NCI-H526 treated with DMSO at 0.1 percent for 48 hours (cell line): ENCODE measurements around the gene KRT32.
A peak's percentile ranks its signal among the peaks of the same experiment; 100 is the strongest.

Experiments
- DNase-seq: peaks from one replicate; lab custom pipeline; 2025; lab: John Stamatoyannopoulos, UW

The KRT32 gene

DNA sequence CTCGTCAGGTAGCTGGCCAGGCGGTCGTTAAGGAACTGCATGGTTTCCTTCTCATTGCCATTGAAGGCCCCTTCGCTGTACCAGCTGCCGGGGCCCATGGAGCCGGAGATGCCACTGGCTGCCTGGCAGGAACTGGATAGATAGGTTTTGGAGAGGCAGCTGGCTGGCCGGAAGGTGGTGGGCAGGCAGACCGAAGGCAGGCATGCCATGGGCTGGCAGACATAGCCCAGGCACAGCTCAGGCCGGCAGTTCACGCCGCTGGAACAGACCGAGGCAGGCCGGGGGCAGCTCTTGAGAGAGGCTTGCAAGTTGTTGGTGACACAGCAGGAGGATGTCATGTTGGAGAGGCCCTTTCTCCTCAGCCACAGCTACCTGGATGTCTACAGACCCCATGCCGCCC lies at the start of gene KRT32:
Gene KRT32 (minus strand): TSS at position 399 of the 400 bp plus-strand sequence. CDS start 61 bp downstream, at position 338.
- DNase-seq = no peak

- no peak for DNase-seq
Observed at GRCh38 chr17:41516830-41517283, 49.7 kb upstream of the KRT32 start.

DNA sequence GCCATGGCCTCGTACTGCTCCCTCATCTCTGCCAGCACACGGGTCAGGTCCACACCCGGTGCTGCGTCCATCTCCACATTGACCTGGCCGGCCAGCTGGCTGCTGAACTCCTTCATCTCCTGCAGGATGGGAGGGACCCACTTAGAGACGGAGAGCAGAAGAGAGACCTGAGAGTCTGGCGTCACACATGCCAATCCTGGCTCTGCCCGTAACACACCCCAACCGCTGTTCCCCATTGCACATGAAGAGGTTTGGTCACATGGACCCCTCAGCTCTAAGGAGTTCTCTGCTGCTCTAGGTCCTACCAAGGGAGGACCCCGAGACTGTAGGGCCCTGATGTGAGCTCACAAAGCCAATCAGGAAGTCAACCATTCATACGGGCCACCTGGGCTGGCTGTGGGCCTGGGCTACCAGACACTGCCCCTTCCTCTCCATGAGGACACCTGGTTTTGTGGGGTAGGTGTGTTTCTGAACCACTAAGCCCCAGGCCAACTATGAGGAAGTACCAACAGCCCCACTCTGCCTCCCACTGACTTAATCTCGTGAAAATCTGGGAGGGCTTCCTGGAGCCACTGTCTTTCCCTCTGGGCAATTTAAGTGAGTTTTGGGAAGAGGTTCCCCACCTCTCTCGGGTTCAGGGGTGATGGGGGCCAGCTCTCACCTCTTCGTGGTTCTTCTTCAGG lies 49.1 kb upstream of the KRT32 start:
- no peak for DNase-seq

DNA sequence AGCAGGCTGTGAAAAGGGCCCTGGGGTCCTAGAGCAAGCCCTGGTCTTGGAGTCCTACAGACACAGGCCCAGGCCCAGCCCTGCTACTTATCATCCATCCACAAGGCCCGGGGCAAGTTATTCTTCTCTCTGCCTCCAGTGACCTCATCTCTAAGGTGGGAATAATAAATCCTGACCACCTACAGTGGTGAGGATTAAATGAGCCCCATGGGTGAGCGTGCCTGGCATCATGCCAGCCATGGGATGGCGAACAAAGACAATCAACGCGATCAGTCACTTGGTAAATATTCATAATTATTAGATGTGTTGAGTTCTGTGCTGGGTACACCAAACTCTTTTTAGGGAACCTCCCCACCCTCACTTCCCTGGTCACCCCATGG lies 46.0 kb upstream of the KRT32 start:
- DNase-seq = no peak

GRCh38 chr17:41512546-41513167 lies 45.5 kb upstream of the KRT32 start:
- no peak for DNase-seq

GRCh38 chr17:41511716-41512115 lies 44.5 kb upstream of the KRT32 start:
- no peak for DNase-seq

- no peak for DNase-seq
Observed at GRCh38 chr17:41511116-41511515, 43.9 kb upstream of the KRT32 start.

GRCh38 chr17:41510251-41511065 lies 43.3 kb upstream of the KRT32 start:
- no peak for DNase-seq

- no peak for DNase-seq
Observed at GRCh38 chr17:41507315-41507880, 40.2 kb upstream of the KRT32 start.

DNA sequence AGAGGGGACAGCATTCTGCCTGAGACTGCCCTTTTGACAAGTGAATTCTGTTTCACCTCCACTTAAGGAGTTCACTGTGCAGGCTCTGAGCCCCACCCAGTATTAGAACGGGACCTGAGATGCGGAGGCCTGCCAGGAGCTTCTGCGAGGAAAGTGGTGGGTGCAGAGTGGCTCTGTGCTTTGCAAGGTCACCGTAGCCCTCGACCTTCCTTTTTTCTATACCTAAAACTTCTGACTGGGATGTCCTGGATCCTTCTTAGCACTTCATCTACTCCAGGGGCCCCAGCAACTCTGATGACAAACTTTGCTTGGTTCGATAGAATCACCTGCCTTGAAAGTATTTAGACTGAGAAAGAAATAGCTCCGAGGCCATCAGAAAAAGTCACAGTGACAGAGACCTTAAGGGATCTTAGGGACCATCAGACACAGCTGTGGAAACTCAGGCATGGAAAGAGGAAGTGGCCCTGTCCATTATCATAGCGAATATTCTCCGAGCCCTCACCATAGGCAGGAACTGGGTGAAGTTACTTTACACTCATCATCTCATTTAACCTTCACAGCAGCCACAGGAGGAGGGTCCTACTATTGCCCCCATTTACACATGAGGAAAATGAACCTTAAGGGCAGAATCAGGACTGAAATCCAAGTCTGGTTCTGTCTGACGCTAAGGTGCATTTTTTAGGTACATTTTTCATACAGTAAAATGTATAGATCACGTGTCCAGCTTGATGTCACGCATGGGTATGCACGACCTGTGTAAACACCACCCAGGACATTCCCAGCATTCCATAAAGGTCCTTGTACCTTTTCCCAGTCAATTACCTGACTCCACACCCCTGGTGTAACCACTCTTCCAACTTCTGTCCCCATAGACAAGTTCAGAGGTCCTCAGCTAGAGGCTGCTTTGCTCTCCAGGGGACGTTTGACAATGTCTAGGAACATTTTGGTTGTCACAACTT lies 38.9 kb upstream of the KRT32 start:
- no peak for DNase-seq

- no peak for DNase-seq
Observed at GRCh38 chr17:41505007-41505808, 38.0 kb upstream of the KRT32 start, which contains the start of gene KRT13. Gene KRT13, minus strand, starts transcription at chr17:41505612. Its CDS starts 62 bp downstream, at chr17:41505550.

DNA sequence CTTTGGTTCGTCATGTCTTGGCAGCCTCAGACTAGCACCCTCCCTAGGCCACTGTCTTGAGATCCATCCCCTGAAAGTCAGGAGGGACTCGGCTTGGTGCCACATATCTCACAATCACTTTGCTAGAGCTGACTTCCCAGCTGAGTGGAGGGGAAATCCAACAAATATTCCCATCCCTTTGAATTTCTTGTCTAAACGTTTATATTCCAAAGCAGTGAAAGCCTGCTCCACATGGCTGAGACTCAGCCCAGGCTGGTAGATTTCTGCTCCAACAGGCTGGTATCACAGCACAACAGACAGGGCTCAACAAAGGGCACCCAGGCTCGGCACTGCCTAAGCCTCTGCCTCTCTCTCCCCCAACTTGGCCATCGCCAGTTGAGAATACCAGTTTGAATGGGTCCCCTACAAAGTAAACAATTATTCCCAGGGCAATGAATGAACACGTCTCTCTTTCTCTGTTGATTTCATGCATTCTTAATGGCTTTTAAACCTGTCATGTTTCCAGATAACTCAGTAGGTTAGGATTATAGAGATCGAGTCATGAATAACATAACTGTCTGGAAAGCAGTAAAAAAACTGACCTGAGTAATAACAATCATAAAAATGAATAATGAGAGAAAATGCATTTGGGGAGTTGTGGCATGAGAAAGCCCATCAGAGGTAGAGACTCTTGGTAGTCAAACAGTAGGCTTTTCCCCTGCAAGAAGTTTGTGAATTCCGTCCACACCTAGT lies 37.2 kb upstream of the KRT32 start:
- DNase-seq = no peak

DNA sequence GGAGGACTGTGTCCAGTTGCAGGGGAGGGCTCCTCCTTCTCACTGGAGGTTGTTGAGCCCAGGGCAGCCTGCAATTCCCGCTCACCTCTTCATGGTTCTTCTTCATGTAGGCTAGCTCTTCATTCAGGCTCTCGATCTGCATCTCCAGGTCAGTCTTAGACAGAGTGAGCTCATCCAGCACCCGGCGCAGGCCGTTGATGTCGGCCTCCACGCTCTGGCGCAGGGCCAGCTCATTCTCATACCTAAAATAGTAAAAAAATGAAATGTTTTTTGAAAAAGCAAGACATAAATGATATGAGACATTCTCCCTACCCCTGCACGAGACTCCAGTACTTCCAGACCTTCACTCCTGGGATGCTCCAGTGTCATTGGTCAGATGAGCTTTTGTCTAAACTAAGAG lies 36.0 kb upstream of the KRT32 start:
- DNase-seq = no peak

GRCh38 chr17:41500131-41500911 lies 33.1 kb upstream of the KRT32 start:
- DNase-seq = no peak

- DNase-seq = no peak
Observed at GRCh38 chr17:41499714-41500113, 32.5 kb upstream of the KRT32 start.

- DNase-seq = no peak
Observed at GRCh38 chr17:41498276-41498675, 31.1 kb upstream of the KRT32 start.

- DNase-seq = peak; percentile 22
Observed at GRCh38 chr17:41496803-41497484, 29.8 kb upstream of the KRT32 start.

DNA sequence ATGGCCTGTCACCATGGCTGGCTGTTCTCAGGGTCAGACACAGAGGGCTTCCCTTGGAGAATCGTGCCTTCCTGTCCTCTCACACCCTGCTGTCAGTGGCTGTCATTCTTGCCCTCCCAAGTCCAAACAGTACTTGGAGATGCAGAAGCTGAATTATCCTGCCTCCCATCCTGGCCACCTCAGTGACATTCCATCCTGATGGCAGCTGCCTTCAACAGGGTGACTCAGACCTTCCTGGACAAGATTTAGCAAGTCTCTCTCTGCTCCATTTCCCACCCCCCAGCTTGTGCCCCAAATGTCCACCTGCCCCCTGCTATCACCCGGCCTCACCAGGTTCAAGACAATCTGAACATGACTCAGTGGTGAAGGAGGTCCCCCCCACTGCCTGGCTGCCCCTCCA lies 27.3 kb upstream of the KRT32 start:
- no peak for DNase-seq
